Measurements from ENCODE around the gene FRG2. TPM values are rescaled to one million over a fixed set of nuclear protein-coding genes. Genes with fewer than 3 reads are reported as not detected.
"Not testable (repeated sequence)": the region's sequence is repeated elsewhere in the genome, so short reads cannot be mapped to it uniquely, and the experiment has no call there.

Gene FRG2
- not detected for total RNA-seq
- long read RNA-seq, result 0 reads

- DNase-seq; intact Hi-C loops (cut with DNase I); ATAC-seq: not testable (repeated sequence)
Measured at GRCh38 chr4:190027156-190027555, at the start of gene FRG2. FRG2 (minus strand) TSS chr4:190027256; CDS start chr4:190027204, 52 bp downstream.

GRCh38 chr4:190068351-190068750, 41.3 kb upstream of the FRG2 start:
- ATAC-seq; intact Hi-C loops (cut with DNase I): not testable (repeated sequence)
- peak; percentile 14 for DNase-seq

GRCh38 chr4:190064805-190065204, 37.7 kb upstream of the FRG2 start:
- DNase-seq; intact Hi-C loops (cut with DNase I); ATAC-seq: not testable (repeated sequence)

GRCh38 chr4:190064342-190064741, 37.3 kb upstream of the FRG2 start, which contains the start of gene DBET:
DBET (plus strand) TSS chr4:190064502.
- DNase-seq; ATAC-seq; intact Hi-C loops (cut with DNase I): not testable (repeated sequence)

- ATAC-seq; intact Hi-C loops (cut with DNase I); DNase-seq: not testable (repeated sequence)
Measured at GRCh38 chr4:190058997-190059396, 31.9 kb upstream of the FRG2 start.

- intact Hi-C loops (cut with DNase I); DNase-seq; ATAC-seq: not testable (repeated sequence)
Measured at GRCh38 chr4:190049378-190050239, 22.6 kb upstream of the FRG2 start.

GRCh38 chr4:190047627-190048026, 20.6 kb upstream of the FRG2 start:
- ATAC-seq; intact Hi-C loops (cut with DNase I); DNase-seq: not testable (repeated sequence)

GRCh38 chr4:190040873-190041272, 13.8 kb upstream of the FRG2 start:
- DNase-seq; ATAC-seq; intact Hi-C loops (cut with DNase I): not testable (repeated sequence)

- intact Hi-C loops (cut with DNase I); DNase-seq; ATAC-seq: not testable (repeated sequence)
Measured at GRCh38 chr4:190037704-190038388, 10.8 kb upstream of the FRG2 start.

- ATAC-seq; intact Hi-C loops (cut with DNase I): not testable (repeated sequence)
Measured at GRCh38 chr4:190031264-190031663, 4.2 kb upstream of the FRG2 start.

GRCh38 chr4:190022614-190023281, 4.3 kb downstream of the FRG2 start:
- ATAC-seq, result peak in 1 of 2 donors; percentile 66
- DNase-seq; intact Hi-C loops (cut with DNase I): not testable (repeated sequence)

More at GRCh38 chr4:190031264-190031663, 4.2 kb upstream of the FRG2 start:
- DNase-seq, result not testable (repeated sequence)

- DNase-seq; ATAC-seq; intact Hi-C loops (cut with DNase I): not testable (repeated sequence)
Measured at GRCh38 chr4:190021973-190022372, 5.1 kb downstream of the FRG2 start.

- ATAC-seq (peak; percentile 39 to 65), DNase-seq (peak; percentile 54)
- intact Hi-C loops (cut with DNase I), result no loop called here
Measured at GRCh38 chr4:190020790-190021717, 6.0 kb downstream of the FRG2 start.

- ATAC-seq; DNase-seq; intact Hi-C loops (cut with DNase I): not testable (repeated sequence)
Measured at GRCh38 chr4:190019859-190020463, 7.1 kb downstream of the FRG2 start.

- intact Hi-C loops (cut with DNase I), result no loop called here
Measured at GRCh38 chr4:190019023-190019858, 7.8 kb downstream of the FRG2 start.

GRCh38 chr4:190018201-190018920, 8.7 kb downstream of the FRG2 start:
- DNase-seq (no peak), ATAC-seq (no peak)
- intact Hi-C loops (cut with DNase I), result no loop called here

More at GRCh38 chr4:190019023-190019858, 7.8 kb downstream of the FRG2 start:
- DNase-seq, result no peak
- no peak for ATAC-seq

Measured in left cardiac atrium (tissue), 4 donors.